Measurements from ENCODE around the gene IL12RB1.

- no peak for TF ChIP-seq CTCF (IDR thresholded peaks at IDR 0.05)
- TF ChIP-seq POLR2A (IDR thresholded peaks at IDR 0.05) = no peak
Measured at GRCh38 chr19:18113827-18114226, 27.1 kb upstream of the IL12RB1 start.
